ENCODE results near the gene DBNL.

Gene DBNL

DNA sequence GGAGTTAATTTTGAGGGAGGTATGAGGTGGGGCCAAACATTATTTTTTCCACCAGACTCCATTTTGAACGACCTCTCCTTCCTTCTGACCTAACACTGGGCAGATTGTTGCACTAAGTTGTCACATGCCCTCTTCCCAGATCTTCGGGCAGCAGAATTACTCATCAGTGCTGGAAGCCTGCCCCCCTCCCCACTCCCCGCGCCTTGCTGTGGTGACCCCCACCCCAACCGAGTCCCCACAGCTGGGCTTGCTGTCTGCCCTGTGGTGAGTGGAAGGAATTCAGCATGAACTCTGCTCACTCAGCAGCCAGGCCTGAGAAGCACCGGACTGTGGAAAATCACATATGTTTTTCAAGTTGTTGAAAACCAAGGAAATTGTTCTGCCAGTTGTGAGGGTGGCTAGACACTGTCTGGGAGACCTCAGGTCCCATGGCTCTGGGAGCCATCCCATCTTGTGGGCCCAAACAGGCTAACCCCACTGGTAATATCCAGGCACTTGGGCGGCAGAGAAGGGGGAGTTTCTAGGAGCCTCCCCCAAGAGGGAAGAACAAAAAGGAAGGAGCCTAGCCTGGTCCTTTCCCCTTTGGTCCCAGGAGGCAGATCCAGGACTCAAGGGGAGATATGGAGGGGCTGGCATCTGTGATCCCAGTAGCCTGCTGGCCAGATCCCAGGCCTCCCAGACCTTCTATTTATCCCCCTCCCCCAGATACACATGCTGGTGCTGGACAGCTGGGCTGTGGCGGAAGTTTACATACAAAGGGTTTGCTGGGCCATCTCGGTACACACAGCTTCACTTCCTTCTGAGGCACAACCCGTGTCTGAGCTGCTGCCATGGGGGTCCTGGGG lies 56.2 kb downstream of the DBNL start:
- in situ Hi-C loops (cut with MboI; ENCODE audit: low sequenced_read_pairs), result no loop called here
- H3K36me3 ChIP-seq (replicated peaks), result no peaks in the 10 kb centered on the region
- H3K4me3 ChIP-seq, result no peak overlapping the region
- H3K9me3 ChIP-seq, result no peaks in the 10 kb centered on the region
- H3K27me3 ChIP-seq (ENCODE audit: low read depth), result no peaks in the 10 kb centered on the region
- no peak for DNase-seq (ENCODE audit: low spot score in 2 of 2)
- no peaks in the 10 kb centered on the region for H3K4me1 ChIP-seq

DNA sequence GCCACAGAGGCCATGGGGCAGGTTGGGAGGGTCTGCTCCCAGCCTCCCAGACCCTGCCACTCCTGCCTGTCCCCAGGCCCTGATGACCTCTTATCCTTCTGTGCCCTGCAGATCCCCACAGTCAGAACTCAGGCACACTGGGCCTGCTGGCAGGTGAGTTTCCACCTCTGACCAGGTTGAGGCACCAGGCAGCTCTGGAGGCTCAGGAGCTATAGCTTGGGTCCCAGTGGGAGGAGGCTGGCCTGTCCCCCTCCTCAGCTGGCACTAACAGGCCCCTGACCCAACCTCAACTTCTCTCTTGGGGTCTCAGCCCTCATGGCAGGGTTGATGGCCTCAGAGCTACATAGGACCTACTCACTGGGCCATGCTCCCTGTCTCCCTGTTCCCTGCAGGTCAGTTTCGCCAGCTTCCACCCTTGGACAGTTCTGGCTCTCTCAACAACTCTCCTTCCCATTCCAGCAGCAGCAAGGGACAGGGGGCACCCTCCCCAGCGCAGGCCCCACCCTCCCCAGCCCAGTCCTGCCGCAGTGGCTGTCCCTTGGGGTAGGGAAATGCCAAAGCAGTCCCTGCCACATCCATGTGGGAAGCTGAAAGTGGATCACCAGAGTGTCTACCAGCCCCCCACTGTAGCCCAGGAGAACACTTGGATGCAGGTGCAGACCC lies 56.9 kb downstream of the DBNL start:
- Histone ChIP-seq H3K4me3 (no peak overlapping the region), H3K4me1 (no peaks in the 10 kb centered on the region), H3K9me3 (no peaks in the 10 kb centered on the region), H3K36me3 (replicated peaks) (no peaks in the 10 kb centered on the region), H3K27me3 (ENCODE audit: low read depth) (no peaks in the 10 kb centered on the region)
- in situ Hi-C loops (cut with MboI; ENCODE audit: low sequenced_read_pairs), result no loop called here
- no peak for DNase-seq (ENCODE audit: low spot score in 2 of 2)

DNA sequence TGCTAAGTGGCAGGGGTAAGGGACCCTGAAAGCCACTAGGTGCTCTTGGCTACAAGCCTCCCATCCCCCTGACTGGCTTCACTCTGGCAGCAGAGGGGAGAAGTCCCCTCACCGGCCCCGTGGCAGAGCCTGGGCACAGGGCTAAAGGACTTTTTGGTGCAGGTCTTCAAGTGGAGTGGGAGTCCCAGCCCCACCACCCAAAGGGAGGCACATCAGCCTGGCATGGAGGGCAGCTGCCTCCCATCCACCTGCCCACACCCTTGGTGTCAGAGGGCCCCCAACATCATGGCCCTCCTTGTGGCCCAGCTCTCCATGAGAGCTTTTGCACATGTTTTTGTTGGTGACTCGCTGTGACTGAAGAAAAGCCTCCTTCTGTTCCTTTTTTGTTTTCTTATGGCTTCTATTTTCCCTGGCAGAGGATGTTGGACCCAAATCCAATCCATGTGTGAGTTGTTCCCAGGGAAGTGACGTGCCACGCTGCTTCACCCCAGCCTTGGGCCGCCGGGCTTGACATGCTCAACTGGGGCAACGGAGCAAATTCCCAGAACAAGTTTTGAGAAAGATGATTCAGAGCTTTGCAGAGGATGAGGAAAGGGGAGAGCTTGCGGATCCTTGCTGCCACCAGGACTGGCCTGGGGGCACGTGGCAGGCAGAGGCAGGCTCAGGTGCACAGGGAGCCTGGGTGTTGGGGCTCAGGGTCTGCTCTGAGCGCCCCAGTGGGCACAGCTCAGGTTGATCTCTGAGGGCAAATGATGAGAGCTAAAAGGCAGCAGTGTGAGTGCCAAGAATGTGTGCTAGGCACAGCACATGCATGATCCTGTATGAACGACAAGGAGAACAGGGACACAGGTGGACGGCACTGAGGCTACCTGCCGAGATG lies 57.7 kb downstream of the DBNL start:
- Histone ChIP-seq H3K9me3 (no peaks in the 10 kb centered on the region), H3K4me3 (no peak overlapping the region), H3K4me1 (no peaks in the 10 kb centered on the region), H3K36me3 (replicated peaks) (no peaks in the 10 kb centered on the region), H3K27me3 (ENCODE audit: low read depth) (no peaks in the 10 kb centered on the region)
- in situ Hi-C loops (cut with MboI; ENCODE audit: low sequenced_read_pairs), result no loop called here
- no peak for DNase-seq (ENCODE audit: low spot score in 2 of 2)

DNA sequence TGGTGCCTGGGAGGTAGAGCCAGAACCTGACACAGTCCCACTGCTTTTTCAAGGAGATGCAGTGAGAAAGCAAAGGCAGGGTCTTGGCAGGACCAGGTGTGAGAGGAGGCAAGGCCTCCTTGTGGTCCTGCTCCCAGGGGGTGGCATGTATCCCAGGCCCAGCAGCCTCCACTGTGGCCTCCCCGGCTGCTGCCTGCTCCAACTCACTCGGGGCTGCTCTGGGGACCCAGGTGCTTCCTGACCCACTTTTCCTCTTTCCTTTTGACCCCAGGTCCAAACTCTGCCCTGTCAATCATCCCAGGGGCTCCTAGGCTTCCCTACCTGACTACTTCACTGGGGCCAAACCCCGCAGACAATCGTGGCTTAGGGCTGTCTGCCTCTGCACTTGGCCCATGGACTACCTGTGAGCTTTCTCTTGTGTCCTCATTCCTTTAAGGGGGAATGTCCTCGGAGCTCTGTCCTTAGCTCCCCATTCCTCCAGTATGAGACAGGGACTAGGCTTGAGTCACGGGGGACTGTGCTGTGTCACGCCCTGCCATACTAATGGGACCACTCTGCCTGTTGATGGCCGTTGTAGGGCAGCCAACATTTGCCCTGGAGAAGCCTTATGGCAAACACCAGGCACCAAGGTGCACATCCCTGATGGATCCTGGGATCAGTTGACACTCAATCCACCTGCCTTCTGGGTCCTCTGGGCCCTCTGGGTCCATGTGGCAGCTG lies 58.5 kb downstream of the DBNL start:
- DNase-seq (ENCODE audit: low spot score in 2 of 2), result no peak
- Histone ChIP-seq H3K27me3 (ENCODE audit: low read depth) (no peaks in the 10 kb centered on the region), H3K4me1 (no peaks in the 10 kb centered on the region), H3K4me3 (no peak overlapping the region), H3K36me3 (replicated peaks) (no peaks in the 10 kb centered on the region), H3K9me3 (no peaks in the 10 kb centered on the region)
- in situ Hi-C loops (cut with MboI; ENCODE audit: low sequenced_read_pairs), result no loop called here

- Histone ChIP-seq H3K4me1 (no peaks in the 10 kb centered on the region), H3K4me3 (no peak overlapping the region)
These were observed 59.0 kb downstream of the DBNL start for GRCh38 chr7:44103566-44103922.

GRCh38 chr7:44103923-44104859 lies 59.7 kb downstream of the DBNL start, which contains the start of gene AEBP1:
Gene AEBP1 (plus strand): TSS chr7:44104345. CDS start chr7:44104666, 321 bp downstream.
- Histone ChIP-seq H3K4me1 (no peaks in the 10 kb centered on the region), H3K4me3 (no peak within 1 kb of the TSS)
- no peak for DNase-seq (ENCODE audit: low spot score in 2 of 2)

More at GRCh38 chr7:44103566-44103922, 59.0 kb downstream of the DBNL start:
- Histone ChIP-seq H3K36me3 (replicated peaks) (no peaks in the 10 kb centered on the region), H3K27me3 (ENCODE audit: low read depth) (no peaks in the 10 kb centered on the region), H3K9me3 (no peaks in the 10 kb centered on the region)
- no peak for DNase-seq (ENCODE audit: low spot score in 2 of 2)
- in situ Hi-C loops (cut with MboI; ENCODE audit: low sequenced_read_pairs), result no loop called here

DNA sequence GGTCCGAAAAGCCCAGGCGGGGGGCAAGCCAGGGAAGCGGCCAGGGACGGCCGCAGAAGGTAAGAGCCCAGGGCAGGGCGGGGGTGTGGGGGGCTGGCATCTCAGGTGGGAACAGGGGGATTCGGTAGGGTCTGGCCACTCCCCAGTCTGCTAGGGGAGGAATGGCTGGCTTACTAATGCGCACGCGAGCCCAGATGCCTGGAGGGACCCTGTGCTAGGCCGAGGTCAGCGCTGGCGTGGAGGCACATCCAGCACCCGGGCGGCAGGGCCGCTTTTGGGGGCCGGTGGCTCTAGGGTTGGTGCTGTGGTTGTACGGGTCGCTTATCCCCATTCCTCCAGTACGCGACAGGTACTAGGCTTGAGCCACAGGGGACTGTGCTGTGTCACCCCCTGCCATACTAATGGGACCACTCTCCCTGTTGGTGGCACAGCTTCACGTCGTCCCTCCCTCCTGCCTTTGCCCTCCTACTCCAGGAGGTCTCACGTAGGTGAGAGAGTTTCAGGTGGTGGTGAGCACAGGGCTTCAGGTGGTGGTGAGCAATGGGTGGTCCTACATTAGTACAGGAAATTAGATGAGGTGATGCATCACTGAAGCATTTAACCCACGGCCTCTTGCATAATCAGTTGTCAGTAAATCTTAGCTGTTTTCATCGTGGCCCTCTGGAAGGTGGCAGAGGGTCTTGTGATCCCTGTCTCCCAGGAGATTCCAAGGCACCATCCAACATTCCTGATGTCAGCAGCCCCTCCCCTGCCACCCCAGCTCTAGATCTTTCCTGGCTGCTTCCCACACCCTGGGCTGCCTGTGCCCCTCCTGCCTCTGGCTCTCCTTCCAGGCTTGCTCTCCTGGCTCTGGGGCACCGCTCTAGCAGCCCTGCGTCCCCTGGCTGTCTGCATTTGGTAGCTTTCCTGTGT lies 60.6 kb downstream of the DBNL start:
- Histone ChIP-seq H3K4me1 (no peaks in the 10 kb centered on the region), H3K4me3 (no peak overlapping the region), H3K9me3 (no peaks in the 10 kb centered on the region), H3K27me3 (ENCODE audit: low read depth) (no peaks in the 10 kb centered on the region), H3K36me3 (replicated peaks) (no peaks in the 10 kb centered on the region)
- in situ Hi-C loops (cut with MboI; ENCODE audit: low sequenced_read_pairs), result no loop called here
- no peak for DNase-seq (ENCODE audit: low spot score in 2 of 2)

More at GRCh38 chr7:44103923-44104859, 59.7 kb downstream of the DBNL start, which contains the start of gene AEBP1:
- in situ Hi-C loops (cut with MboI; ENCODE audit: low sequenced_read_pairs), result no loop called here
- Histone ChIP-seq H3K27me3 (ENCODE audit: low read depth) (no peaks in the 10 kb centered on the region), H3K9me3 (no peaks in the 10 kb centered on the region), H3K36me3 (replicated peaks) (no peaks in the 10 kb centered on the region)

DNA sequence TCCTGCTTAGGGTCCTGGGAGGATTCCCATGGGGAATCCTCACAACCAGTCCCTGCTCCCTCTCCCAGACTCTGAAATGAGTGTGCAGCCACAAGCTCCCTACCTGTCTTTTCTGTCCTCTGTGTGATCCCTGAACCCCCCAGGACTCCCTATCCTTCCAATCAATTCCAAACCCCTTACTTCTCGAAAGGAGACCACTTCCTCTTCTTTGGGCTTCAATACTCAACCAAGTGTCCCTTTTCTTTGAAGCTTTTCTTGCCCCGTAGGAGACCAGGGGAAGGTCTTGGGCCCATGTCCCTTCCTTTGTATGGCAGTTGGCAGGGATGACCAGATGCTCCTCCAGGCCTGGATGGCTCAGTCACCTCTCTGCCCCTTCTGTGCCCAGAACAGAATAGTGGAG lies 61.3 kb downstream of the DBNL start:
- no peaks in the 10 kb centered on the region for H3K27me3 ChIP-seq (ENCODE audit: low read depth)
- no peak overlapping the region for H3K4me3 ChIP-seq
- no peaks in the 10 kb centered on the region for H3K9me3 ChIP-seq
- no peak for DNase-seq (ENCODE audit: low spot score in 2 of 2)
- H3K36me3 ChIP-seq (replicated peaks), result no peaks in the 10 kb centered on the region
- in situ Hi-C loops (cut with MboI; ENCODE audit: low sequenced_read_pairs), result no loop called here
- H3K4me1 ChIP-seq, result no peaks in the 10 kb centered on the region

GRCh38 chr7:44106311-44107065 lies 62.0 kb downstream of the DBNL start:
- no peak for DNase-seq (ENCODE audit: low spot score in 2 of 2)
- Histone ChIP-seq H3K4me1 (no peaks in the 10 kb centered on the region), H3K9me3 (no peaks in the 10 kb centered on the region), H3K27me3 (ENCODE audit: low read depth) (no peaks in the 10 kb centered on the region), H3K36me3 (replicated peaks) (no peaks in the 10 kb centered on the region), H3K4me3 (no peak overlapping the region)
- in situ Hi-C loops (cut with MboI; ENCODE audit: low sequenced_read_pairs), result no loop called here

DNA sequence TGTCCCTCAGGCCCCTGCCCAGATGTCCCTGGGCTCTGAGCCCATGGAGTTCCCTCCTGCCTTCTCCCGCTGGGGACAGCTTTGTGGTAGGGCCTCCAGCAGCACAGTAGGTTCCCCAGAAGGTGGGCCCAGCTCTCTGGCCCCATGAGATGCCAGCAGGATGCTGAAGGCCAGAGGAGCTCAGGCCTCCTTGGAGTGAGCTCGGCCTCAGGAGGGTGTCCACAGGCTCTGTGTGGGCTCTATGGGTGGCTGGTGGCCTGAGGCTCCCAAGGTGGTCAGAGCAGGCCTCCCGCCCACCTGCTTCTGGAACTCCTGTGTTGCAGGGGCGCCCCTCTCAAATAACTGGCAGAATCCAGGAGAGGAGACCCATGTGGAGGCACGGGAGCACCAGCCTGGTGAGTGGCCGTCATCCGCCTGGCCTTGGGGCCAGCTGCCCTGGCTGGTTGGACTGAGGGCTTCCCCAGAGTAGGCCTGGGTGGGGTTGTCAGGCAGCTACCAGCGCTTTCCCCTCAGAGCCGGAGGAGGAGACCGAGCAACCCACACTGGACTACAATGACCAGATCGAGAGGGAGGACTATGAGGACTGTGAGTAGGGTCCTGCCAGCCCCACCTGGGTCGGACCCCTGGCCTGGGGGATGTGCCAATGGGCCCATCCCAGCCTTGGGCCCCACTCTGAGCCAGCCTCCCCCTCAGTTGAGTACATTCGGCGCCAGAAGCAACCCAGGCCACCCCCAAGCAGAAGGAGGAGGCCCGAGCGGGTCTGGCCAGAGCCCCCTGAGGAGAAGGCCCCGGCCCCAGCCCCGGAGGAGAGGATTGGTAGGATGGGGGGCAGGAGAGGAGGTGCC lies 62.8 kb downstream of the DBNL start:
- in situ Hi-C loops (cut with MboI; ENCODE audit: low sequenced_read_pairs), result no loop called here
- Histone ChIP-seq H3K9me3 (no peaks in the 10 kb centered on the region), H3K4me1 (no peaks in the 10 kb centered on the region), H3K4me3 (no peak overlapping the region), H3K36me3 (replicated peaks) (no peaks in the 10 kb centered on the region), H3K27me3 (ENCODE audit: low read depth) (no peaks in the 10 kb centered on the region)
- no peak for DNase-seq (ENCODE audit: low spot score in 2 of 2)

Measured in HAP-1 (cell line).